22Rv1 (cell line): ENCODE data around the gene SALL1.

Experiments used
- ZFX ChIP-seq: fragments of 450-650 bp; IDR thresholded peaks from 2 replicates; pipeline ENCODE4 v1.6.1; 2017; ENCODE audit warnings: antibody characterized with exemption, borderline replicate concordance
- TF ChIP-seq, protein P1 (sequence below): fragments of 450-650 bp; IDR thresholded peaks from 2 replicates; pipeline ENCODE4 v1.5.1; 2017; ENCODE audit warnings: mild to moderate bottlenecking

DNA sequence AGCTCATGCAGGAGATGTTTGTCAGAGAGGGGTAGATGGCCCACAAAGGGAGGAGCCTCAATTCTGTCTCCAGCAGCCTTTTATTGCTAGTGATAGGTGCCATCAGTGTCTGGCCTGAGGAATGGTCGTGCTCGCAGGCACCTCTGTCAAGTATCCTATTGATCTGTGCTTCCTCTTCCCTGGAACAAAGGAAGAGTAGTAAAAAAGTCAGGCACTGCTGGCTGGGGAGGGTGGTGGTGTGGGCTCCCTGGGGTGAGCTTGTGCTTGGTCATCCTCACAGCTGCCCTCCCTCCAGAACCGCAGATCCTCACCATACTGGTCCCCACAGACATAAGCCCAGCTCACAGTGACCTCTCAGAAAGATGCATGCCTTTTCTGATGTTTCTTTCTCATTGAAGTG is 15.0 kb upstream of the SALL1 start:
- TF ChIP-seq, protein P1, sequence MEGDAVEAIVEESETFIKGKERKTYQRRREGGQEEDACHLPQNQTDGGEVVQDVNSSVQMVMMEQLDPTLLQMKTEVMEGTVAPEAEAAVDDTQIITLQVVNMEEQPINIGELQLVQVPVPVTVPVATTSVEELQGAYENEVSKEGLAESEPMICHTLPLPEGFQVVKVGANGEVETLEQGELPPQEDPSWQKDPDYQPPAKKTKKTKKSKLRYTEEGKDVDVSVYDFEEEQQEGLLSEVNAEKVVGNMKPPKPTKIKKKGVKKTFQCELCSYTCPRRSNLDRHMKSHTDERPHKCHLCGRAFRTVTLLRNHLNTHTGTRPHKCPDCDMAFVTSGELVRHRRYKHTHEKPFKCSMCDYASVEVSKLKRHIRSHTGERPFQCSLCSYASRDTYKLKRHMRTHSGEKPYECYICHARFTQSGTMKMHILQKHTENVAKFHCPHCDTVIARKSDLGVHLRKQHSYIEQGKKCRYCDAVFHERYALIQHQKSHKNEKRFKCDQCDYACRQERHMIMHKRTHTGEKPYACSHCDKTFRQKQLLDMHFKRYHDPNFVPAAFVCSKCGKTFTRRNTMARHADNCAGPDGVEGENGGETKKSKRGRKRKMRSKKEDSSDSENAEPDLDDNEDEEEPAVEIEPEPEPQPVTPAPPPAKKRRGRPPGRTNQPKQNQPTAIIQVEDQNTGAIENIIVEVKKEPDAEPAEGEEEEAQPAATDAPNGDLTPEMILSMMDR = no peak
- TF ChIP-seq ZFX = no peak
